GM18511 (cell line): Measurements from ENCODE around the gene CANX.
"Not testable (repeated sequence)": the region's sequence is repeated elsewhere in the genome, so short reads cannot be mapped to it uniquely, and the experiment has no call there.

ENCODE experiments used
- ATAC-seq: cut with Tn5 transposase; IDR thresholded peaks from one replicate; pipeline ENCODE4 v1.9.1; 2021; ENCODE audit warnings: mild to moderate bottlenecking, moderate library complexity; ENCODE audit not compliant: unreplicated experiment

The CANX gene, protein sequence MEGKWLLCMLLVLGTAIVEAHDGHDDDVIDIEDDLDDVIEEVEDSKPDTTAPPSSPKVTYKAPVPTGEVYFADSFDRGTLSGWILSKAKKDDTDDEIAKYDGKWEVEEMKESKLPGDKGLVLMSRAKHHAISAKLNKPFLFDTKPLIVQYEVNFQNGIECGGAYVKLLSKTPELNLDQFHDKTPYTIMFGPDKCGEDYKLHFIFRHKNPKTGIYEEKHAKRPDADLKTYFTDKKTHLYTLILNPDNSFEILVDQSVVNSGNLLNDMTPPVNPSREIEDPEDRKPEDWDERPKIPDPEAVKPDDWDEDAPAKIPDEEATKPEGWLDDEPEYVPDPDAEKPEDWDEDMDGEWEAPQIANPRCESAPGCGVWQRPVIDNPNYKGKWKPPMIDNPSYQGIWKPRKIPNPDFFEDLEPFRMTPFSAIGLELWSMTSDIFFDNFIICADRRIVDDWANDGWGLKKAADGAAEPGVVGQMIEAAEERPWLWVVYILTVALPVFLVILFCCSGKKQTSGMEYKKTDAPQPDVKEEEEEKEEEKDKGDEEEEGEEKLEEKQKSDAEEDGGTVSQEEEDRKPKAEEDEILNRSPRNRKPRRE

DNA sequence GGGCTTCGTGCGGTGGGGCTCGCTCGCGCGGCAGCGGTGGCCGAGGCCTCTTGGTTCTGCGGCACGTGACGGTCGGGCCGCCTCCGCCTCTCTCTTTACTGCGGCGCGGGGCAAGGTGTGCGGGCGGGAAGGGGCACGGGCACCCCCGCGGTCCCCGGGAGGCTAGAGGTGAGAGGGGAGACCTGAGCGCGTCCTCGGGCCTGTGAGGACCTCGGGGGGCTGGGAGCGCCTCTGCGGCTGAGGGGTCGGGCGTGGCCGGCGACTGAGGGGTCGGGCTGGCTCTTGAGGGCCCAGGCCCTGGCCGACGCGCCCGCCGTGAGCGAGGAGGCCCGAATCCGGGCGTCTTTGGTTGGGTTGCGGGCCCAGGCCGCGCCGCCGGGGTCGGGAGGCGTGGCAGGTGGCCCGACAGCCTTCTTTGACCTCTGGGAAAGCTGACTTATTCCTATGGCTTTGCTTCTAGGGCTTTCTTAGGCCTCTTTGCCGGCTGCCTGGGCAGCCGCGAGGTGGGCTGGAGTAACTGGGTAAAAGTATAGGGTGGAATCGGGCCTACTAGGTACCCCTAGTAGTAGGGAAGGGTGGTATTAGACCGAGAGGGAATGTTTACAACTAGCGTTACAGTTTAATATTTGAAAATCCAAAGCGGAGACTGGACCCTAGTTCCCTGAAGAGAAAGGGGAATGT lies at the start of gene CANX:
CANX (plus strand) TSS at position 33 of the 681 bp plus-strand sequence. CDS start 6,715 bp downstream, outside the sequence.
- ATAC-seq, result peak; percentile 15

DNA sequence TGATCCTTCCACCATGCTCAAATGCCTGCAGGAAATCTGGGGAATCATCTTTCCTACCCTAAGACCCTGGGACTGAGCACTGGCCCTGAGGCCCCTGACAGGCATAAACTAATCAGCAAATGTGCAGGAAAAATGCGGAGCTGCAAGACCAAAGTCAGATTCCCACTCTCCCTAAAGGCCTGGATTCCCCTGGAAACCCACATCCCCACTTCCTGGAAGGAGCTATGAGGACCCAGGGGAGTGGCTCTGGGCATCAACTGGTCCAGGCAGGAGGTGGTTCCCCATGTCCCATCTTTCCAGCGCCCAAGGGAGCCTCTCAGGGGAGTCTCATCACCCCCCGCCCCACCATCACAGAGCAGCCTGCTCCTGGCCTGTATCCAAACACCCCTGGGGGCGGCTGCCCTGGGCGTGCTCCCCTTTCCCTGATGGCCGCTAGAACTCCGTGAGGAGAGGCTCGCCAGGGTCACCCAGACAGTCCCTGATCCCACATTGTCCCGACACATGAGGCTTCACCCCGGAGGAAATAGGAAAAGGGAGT lies 49.5 kb upstream of the CANX start:
- ATAC-seq, result not testable (repeated sequence)

- not testable (repeated sequence) for ATAC-seq
Measured at GRCh38 chr5:179650245-179650644, 48.5 kb upstream of the CANX start.

DNA sequence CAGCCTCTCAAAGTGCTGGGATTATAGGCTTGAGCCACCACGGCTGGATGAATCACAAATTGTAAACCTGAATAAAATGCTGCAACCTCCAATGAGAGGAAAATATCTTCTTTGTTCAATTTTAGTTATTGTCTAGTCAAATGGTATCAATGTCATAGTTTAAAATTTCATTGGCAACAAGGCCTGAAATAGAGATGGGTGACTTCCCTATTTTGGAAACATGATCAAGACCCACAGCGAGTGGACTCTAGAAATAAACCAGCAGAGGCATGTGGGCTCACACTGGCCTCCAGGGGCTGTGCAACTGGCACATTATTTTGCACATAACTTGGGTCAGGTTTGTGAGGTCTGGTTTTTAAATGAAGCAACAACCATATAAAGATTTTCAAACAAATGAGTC lies 45.6 kb upstream of the CANX start:
- ATAC-seq, result not testable (repeated sequence)

- ATAC-seq, result peak; percentile 90
Measured at GRCh38 chr5:179657302-179658178, 41.2 kb upstream of the CANX start.

- peak; percentile 76 for ATAC-seq
Measured at GRCh38 chr5:179658179-179658856, 40.4 kb upstream of the CANX start.

GRCh38 chr5:179661647-179662046 lies 37.1 kb upstream of the CANX start:
- ATAC-seq, result not testable (repeated sequence)

DNA sequence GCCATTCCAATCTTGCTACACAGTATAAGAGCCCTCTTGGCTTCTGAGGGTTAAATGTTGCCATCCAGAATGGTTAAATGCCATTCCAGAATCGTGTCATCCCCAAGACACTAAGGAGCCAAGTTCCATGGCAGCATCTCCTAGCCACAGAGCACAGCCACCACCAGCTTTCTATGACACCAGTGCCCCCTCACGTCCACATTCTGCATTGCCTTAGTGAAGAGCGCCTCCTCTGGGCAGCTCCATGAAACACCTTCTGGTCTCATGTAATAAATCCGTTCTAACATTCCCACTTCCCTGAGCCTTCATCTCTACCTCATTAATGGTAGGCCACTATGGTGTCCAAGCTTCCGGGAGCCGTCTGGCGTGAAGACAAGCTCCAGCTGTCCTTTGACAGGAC lies 30.4 kb upstream of the CANX start:
- ATAC-seq, result no peak

DNA sequence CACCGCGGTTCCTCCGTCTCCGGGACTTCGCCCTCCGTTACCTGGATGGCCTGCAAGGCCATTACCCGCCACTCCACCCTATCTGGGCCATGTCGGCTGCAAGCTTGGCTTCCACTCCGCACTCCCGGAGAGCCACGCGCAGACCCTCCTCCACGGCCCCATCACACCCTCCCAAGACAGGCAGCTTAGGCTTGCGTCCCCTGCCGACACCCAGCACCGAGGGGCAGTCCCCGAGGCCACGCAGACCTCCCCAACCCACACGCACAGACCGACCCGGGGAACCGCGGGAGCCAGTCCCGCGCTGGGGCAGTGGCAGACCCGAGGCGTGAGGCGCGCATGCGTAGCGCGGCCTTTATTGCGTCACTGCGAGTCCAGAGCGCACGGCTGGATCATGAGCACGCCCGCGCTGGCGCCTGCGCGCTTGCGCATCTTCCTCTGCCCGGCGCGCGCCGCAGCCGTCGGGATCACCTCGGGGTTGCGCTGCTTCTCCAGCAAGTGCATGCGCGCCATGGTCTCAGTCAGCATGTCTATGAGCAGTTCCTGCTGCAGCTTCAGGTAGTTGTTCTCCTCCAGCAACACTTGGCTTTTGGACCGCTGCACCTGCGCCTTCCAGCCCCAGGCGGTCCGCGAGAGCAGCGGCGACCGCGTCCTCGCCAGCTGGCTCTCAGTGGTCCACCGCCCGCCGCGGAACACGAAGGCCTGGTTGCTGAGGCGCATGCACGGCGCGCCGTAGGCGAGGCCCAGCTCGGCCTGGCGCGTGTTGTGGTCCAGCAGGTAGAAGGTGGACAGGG lies 20.3 kb upstream of the CANX start:
- peak; percentile 94 for ATAC-seq

DNA sequence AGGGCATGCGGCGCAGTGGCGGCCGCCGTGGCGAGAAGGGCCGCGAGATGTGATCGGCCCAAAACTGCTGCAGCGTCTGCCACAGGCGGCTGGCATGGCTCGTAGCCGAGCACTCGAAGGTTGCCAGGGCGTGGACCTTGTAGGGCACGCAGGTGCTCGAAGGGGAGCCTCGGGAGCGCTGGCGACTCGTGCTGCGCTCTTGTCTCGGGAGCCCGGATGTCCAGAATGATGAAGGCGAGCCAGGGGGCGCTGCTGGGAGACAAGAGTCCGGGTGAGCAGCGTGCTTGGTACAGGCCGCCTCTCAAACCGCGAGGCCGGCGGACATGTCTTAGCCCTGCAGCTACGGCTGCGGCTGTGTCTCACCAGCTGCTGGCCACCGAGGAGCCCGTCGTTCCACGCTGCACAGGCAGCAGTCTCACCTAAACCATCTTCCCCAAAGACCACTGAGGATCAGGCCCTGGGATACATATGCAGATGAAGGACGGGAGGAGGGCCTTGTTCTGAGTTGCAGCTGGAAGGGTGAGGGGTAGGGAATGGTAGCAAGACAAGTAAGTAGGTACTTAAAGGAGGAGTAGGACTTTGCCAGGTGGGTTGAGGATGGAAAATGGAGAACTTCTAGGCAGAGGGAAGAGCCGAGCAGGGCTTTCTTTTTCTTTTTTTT lies 19.6 kb upstream of the CANX start:
- ATAC-seq, result peak; percentile 3

DNA sequence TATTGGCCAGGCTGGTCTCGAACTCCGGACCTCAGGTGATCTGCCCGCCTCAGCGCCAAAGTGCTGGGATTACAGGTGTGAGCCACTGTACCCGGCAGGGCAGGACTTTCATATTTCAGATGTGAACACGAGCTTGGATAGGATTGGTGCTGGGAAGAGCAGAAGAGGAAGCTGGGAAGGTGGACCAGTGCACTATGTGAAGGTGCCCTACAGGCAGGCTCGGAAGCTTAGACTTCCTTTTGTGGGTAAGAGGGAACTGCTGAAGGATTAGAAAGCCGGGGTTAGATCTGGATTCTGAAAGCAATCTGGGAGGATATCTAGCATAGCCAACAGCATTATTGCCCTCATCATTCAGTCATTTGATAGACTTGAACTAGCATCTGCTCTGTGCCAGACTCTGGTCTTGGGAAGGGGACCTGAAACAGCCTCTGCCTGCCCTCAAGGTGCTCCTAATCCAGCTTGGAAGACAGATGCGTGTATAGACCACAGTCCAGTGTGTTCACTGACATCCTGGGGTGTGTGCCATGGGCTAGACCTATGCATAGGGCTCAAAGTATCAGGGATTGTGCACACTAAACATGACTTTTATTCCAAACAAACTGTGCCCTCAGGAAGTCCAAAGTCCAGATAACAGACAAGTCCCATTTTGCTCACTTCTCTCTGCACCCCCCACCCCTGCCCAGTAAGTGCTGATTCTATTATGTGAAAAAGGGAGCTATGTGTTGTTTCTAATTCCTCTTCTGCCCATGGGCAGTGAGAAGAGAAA lies 18.6 kb upstream of the CANX start:
- no peak for ATAC-seq

GRCh38 chr5:179680780-179681401 lies 17.9 kb upstream of the CANX start, which contains the start of gene CBY3:
TSS of gene CBY3 (minus strand) at chr5:179681034. CDS start at chr5:179680918, 116 bp downstream.
- no peak for ATAC-seq

- ATAC-seq, result not testable (repeated sequence)
Measured at GRCh38 chr5:179689212-179689611, 9.6 kb upstream of the CANX start.

DNA sequence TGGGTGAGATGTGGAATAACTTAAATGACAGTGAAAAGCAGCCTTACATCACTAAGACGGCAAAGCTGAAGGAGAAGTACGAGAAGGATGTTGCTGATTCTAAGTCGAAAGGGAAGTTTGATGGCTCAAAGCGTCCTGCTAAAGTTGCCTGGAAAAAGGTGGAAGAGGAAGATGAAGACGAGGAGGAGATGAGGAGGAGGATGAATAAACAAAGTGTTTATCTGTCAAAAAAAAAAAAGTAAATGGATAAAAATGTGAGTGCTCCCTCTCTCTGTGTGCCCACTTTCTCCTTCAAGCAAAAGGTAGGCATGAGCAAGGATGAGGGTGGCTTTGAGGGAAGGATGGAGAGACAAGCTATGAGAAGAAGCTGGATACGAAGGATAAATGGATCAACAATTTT lies 4.2 kb upstream of the CANX start:
- no peak for ATAC-seq

DNA sequence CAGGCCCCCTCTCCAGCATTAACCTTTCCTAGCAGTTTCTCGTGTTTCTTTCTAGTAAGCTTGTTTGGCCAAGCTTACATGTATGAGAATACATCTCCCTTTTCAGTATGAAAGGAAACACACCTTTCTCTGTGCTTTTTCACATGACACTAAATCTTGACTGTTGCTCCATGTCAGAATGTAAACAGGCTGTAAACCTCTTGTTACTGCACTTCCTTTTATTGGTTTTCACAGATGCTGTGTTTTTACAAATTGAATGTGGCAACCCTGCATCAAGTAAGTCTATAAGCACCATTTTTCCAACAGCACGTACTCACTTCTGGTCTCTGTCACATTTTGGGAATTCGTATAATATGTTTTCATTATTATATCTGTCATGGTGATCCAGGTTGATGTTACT lies 2.2 kb upstream of the CANX start:
- no peak for ATAC-seq

GRCh38 chr5:179697108-179697507 lies 1.7 kb upstream of the CANX start:
- no peak for ATAC-seq

DNA sequence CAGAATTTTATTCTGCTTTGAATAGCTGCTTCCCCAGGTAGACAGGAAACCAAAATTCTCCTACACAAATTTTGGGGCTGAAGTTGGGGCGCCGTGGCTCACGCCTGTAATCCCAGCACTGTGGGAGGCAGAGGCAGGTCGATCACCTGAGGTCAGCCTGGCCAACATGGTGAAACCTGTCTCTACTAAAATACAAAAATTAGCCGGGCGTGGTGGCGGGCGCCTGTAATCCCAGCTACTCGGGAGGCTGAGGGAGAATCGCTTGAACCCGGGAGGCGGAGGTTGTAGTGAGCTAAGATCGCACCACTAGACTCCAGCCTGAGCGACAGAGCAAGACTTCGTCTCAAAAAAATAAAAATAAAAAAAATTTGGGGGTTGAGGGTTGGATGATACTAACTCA lies 1.2 kb upstream of the CANX start:
- not testable (repeated sequence) for ATAC-seq
